Trophoblast cell (in vitro differentiated cells and primary cell): Measurements from ENCODE around the gene ANKS1B.

Experiments used
- DNase-seq, 2 donors: peaks; one replicate each; pipeline ENCODE4 v3.0.0-alpha.2; 2016
- H2AFZ ChIP-seq: 2 replicates; pipeline ENCODE4 v1.6.1; 2013; ENCODE audit warnings: low read length, moderate library complexity, mild to moderate bottlenecking; ENCODE audit not compliant: insufficient read depth, poor library complexity
- H2AK5ac ChIP-seq: 2 replicates; pipeline ENCODE4 v1.6.1; 2013; ENCODE audit warnings: mild to moderate bottlenecking, low read length
- H2BK120ac ChIP-seq: 2 replicates; pipeline ENCODE4 v1.6.1; 2013; ENCODE audit warnings: low read length, mild to moderate bottlenecking, moderate library complexity; ENCODE audit not compliant: insufficient read depth, poor library complexity
- H2BK12ac ChIP-seq: 2 replicates; pipeline ENCODE4 v1.6.1; 2013; ENCODE audit warnings: mild to moderate bottlenecking, low read length, moderate library complexity
- H2BK5ac ChIP-seq: 2 replicates; pipeline ENCODE4 v1.6.1; 2013; ENCODE audit warnings: low read length, low read depth, moderate library complexity, mild to moderate bottlenecking; ENCODE audit not compliant: poor library complexity
- H3K14ac ChIP-seq: 2 replicates; pipeline ENCODE4 v1.6.1; 2013; ENCODE audit warnings: mild to moderate bottlenecking, low read length
- H3K18ac ChIP-seq: 2 replicates; pipeline ENCODE4 v1.6.1; 2013; ENCODE audit warnings: mild to moderate bottlenecking, low read length
- H3K23ac ChIP-seq: 2 replicates; pipeline ENCODE4 v1.6.1; 2013; ENCODE audit warnings: low read length
- H3K27ac ChIP-seq: 2 replicates; pipeline ENCODE4 v1.5.1; 2013; ENCODE audit warnings: low read depth, mild to moderate bottlenecking, inconsistent platforms, low read length, moderate library complexity
- H3K27me3 ChIP-seq: 2 replicates; pipeline ENCODE4 v1.6.1; 2013; ENCODE audit warnings: inconsistent platforms, mild to moderate bottlenecking, low read length, moderate library complexity; ENCODE audit not compliant: insufficient read depth
- H3K36me3 ChIP-seq, 2 experiments: 1 replicate in 1 of 2; 2 replicates in 1 of 2; pipeline ENCODE4 v1.6.1; 2013; ENCODE audit warnings: low read length in 2 of 2, mild to moderate bottlenecking in 2 of 2, moderate library complexity in 1 of 2; ENCODE audit not compliant: insufficient read depth in 2 of 2, control insufficient read depth in 1 of 2
- H3K4ac ChIP-seq: 2 replicates; pipeline ENCODE4 v1.6.1; 2013; ENCODE audit warnings: low read depth, mild to moderate bottlenecking, low read length, moderate library complexity
- H3K4me1 ChIP-seq, 2 experiments: 1 replicate in 1 of 2; 2 replicates in 1 of 2; pipeline ENCODE4 v1.6.1; 2013; ENCODE audit warnings: low read length in 2 of 2, mild to moderate bottlenecking in 2 of 2, moderate library complexity in 1 of 2; ENCODE audit not compliant: insufficient read depth in 2 of 2, control insufficient read depth in 1 of 2
- H3K4me2 ChIP-seq: 2 replicates; pipeline ENCODE4 v1.6.1; 2013; ENCODE audit warnings: inconsistent platforms, mild to moderate bottlenecking, low read length, moderate library complexity
- H3K4me3 ChIP-seq: 2 replicates; pipeline ENCODE4 v1.5.1; 2013; ENCODE audit warnings: mild to moderate bottlenecking, low read depth, low read length, inconsistent platforms
- H3K79me1 ChIP-seq: one replicate; pipeline ENCODE4 v1.6.1; 2013; ENCODE audit warnings: low read length
- H3K79me2 ChIP-seq: 2 replicates; pipeline ENCODE4 v1.6.1; 2013; ENCODE audit warnings: low read length, mild to moderate bottlenecking; ENCODE audit not compliant: control insufficient read depth, insufficient read depth, poor library complexity
- H3K9ac ChIP-seq: 2 replicates; pipeline ENCODE4 v1.6.1; 2013; ENCODE audit warnings: mild to moderate bottlenecking, low read length
- H3K9me3 ChIP-seq: 2 replicates; pipeline ENCODE4 v1.6.1; 2013; ENCODE audit warnings: low read depth, mild to moderate bottlenecking, control low read depth, inconsistent platforms, low read length; ENCODE audit not compliant: insufficient read depth
- H4K12ac ChIP-seq: 2 replicates; pipeline ENCODE4 v1.6.1; 2013; ENCODE audit warnings: low read depth, mild to moderate bottlenecking, low read length, moderate library complexity
- H4K8ac ChIP-seq: 2 replicates; pipeline ENCODE4 v1.6.1; 2013; ENCODE audit warnings: low read depth, mild to moderate bottlenecking, low read length, moderate library complexity
- H4K91ac ChIP-seq: one replicate; pipeline ENCODE4 v1.6.1; 2013; ENCODE audit warnings: low read depth, mild to moderate bottlenecking, low read length, moderate library complexity
- WGBS: extraction: QIAGEN DNeasy Blood & Tissue Kit; methylation state at CpG from one replicate; pipeline ENCODE4 v1.1.7; 2013; ENCODE audit warnings: missing lambda C conversion rate; ENCODE audit not compliant: insufficient read length, insufficient coverage; ENCODE audit errors: extremely low coverage; 5-methylcytosine and 5-hydroxymethylcytosine counted together

Gene ANKS1B

GRCh38 chr12:98885778-98886177 lies 1099.0 kb downstream of the ANKS1B start:
- no peak for DNase-seq
- H3K4me1 ChIP-seq: no peaks in the 10 kb centered on the region
- no peaks in the 10 kb centered on the region for H3K27me3 ChIP-seq
- H3K9ac ChIP-seq: no peak overlapping the region
- H4K12ac ChIP-seq: no peak overlapping the region
- no peak overlapping the region for H2BK12ac ChIP-seq
- H3K9me3 ChIP-seq: no peaks in the 10 kb centered on the region
- no peak overlapping the region for H2BK120ac ChIP-seq
- H3K14ac ChIP-seq: no peak overlapping the region
- H3K23ac ChIP-seq: no peak overlapping the region
- H4K8ac ChIP-seq: no peak overlapping the region
- no peaks in the 10 kb centered on the region for H3K79me2 ChIP-seq
- no peak overlapping the region for H3K27ac ChIP-seq
- H2BK5ac ChIP-seq: no peak overlapping the region
- H3K4me3 ChIP-seq: no peak overlapping the region
- WGBS: no CpG with 5 or more reads among the region's 2 CpGs
- no peak overlapping the region for H3K18ac ChIP-seq
- no peak overlapping the region for H3K4me2 ChIP-seq
- H3K36me3 ChIP-seq: no peaks in the 10 kb centered on the region
- no peak overlapping the region for H2AK5ac ChIP-seq
- no peaks in the 10 kb centered on the region for H3K79me1 ChIP-seq
- no peak overlapping the region for H4K91ac ChIP-seq
- H3K4ac ChIP-seq: no peak overlapping the region
- no peak overlapping the region for H2AFZ ChIP-seq

GRCh38 chr12:98883231-98883630 lies 1101.5 kb downstream of the ANKS1B start:
- H2AFZ ChIP-seq: no peak overlapping the region
- no peaks in the 10 kb centered on the region for H3K36me3 ChIP-seq
- DNase-seq: no peak
- H3K9me3 ChIP-seq: no peaks in the 10 kb centered on the region
- H3K27ac ChIP-seq: no peak overlapping the region
- H3K9ac ChIP-seq: no peak overlapping the region
- no peak overlapping the region for H4K91ac ChIP-seq
- H3K23ac ChIP-seq: no peak overlapping the region
- no peak overlapping the region for H3K14ac ChIP-seq
- H2BK120ac ChIP-seq: no peak overlapping the region
- no peak overlapping the region for H2BK12ac ChIP-seq
- no peak overlapping the region for H4K8ac ChIP-seq
- no peak overlapping the region for H3K4me2 ChIP-seq
- H2AK5ac ChIP-seq: no peak overlapping the region
- no peak overlapping the region for H3K18ac ChIP-seq
- H3K27me3 ChIP-seq: no peaks in the 10 kb centered on the region
- H2BK5ac ChIP-seq: no peak overlapping the region
- no peaks in the 10 kb centered on the region for H3K79me2 ChIP-seq
- H3K4me3 ChIP-seq: no peak overlapping the region
- no peak overlapping the region for H3K4ac ChIP-seq
- no peaks in the 10 kb centered on the region for H3K4me1 ChIP-seq
- no CpG with 5 or more reads among the region's 2 CpGs for WGBS
- no peaks in the 10 kb centered on the region for H3K79me1 ChIP-seq
- no peak overlapping the region for H4K12ac ChIP-seq

GRCh38 chr12:98882526-98882925 lies 1102.2 kb downstream of the ANKS1B start:
- WGBS: no CpG with 5 or more reads among the region's 1 CpG
- no peaks in the 10 kb centered on the region for H3K27me3 ChIP-seq

GRCh38 chr12:98873776-98874175 lies 1111.0 kb downstream of the ANKS1B start:
- Histone ChIP-seq H3K14ac (no peak overlapping the region), H3K9ac (no peak overlapping the region), H2BK5ac (no peak overlapping the region), H4K12ac (no peak overlapping the region), H3K36me3 (no peaks in the 10 kb centered on the region), H3K79me1 (no peaks in the 10 kb centered on the region), H3K4me2 (no peak overlapping the region), H3K9me3 (no peaks in the 10 kb centered on the region), H3K4me1 (no peaks in the 10 kb centered on the region), H2BK120ac (no peak overlapping the region), H2BK12ac (no peak overlapping the region), H2AFZ (no peak overlapping the region), H3K27ac (no peak overlapping the region), H4K8ac (no peak overlapping the region), H4K91ac (no peak overlapping the region), H3K79me2 (no peaks in the 10 kb centered on the region), H2AK5ac (no peak overlapping the region), H3K4me3 (no peak overlapping the region), H3K4ac (no peak overlapping the region), H3K23ac (no peak overlapping the region), H3K27me3 (no peaks in the 10 kb centered on the region), H3K18ac (no peak overlapping the region)
- DNase-seq: no peak
- no CpG with 5 or more reads among the region's 1 CpG for WGBS

More at GRCh38 chr12:98882526-98882925, 1102.2 kb downstream of the ANKS1B start:
- Histone ChIP-seq H3K18ac (no peak overlapping the region), H3K9ac (no peak overlapping the region), H3K79me2 (no peaks in the 10 kb centered on the region), H4K91ac (no peak overlapping the region), H3K9me3 (no peaks in the 10 kb centered on the region), H3K14ac (no peak overlapping the region), H2AFZ (no peak overlapping the region), H3K36me3 (no peaks in the 10 kb centered on the region), H2BK5ac (no peak overlapping the region), H3K4me3 (no peak overlapping the region), H2AK5ac (no peak overlapping the region), H2BK120ac (no peak overlapping the region), H3K4ac (no peak overlapping the region), H3K27ac (no peak overlapping the region), H4K12ac (no peak overlapping the region), H3K4me1 (no peaks in the 10 kb centered on the region), H3K79me1 (no peaks in the 10 kb centered on the region), H4K8ac (no peak overlapping the region), H3K23ac (no peak overlapping the region), H3K4me2 (no peak overlapping the region), H2BK12ac (no peak overlapping the region)
- no peak for DNase-seq
